Measurements from ENCODE around the gene LYPD6B.

LYPD6B gene

DNA sequence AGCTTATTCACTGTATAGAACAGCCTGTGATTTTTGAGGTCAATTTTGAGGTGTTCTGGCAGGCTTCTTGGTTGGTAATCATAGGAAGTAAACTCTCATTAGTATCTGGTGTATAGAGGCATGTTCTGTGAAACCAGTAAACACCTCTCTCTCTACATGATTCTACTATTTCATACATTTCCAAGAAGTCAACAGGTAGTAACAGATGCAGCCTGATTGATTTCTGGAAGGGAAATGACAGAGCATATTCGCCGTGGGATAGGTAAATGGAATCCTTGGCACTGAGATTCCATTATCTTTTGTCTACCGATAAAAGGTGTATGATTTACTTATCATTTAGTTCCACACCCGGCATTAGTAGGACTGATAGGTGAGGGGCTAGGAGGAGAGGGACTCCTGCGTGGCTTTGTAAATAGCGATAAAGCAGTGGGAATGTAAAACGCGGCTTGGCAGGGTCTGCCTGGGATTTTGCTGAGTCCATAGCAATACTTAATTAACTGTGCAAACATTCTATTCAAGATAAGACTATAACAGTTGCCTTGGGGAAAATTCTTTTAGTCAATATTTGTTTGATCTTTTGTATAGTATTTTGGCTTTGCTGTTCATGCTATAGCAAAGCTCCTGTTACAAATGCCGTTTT is 32.3 kb downstream of the LYPD6B start:
- H3K4me3 ChIP-seq (ENCODE audit: low read depth, low read length): no peak overlapping the region
- TF ChIP-seq, protein P1, sequence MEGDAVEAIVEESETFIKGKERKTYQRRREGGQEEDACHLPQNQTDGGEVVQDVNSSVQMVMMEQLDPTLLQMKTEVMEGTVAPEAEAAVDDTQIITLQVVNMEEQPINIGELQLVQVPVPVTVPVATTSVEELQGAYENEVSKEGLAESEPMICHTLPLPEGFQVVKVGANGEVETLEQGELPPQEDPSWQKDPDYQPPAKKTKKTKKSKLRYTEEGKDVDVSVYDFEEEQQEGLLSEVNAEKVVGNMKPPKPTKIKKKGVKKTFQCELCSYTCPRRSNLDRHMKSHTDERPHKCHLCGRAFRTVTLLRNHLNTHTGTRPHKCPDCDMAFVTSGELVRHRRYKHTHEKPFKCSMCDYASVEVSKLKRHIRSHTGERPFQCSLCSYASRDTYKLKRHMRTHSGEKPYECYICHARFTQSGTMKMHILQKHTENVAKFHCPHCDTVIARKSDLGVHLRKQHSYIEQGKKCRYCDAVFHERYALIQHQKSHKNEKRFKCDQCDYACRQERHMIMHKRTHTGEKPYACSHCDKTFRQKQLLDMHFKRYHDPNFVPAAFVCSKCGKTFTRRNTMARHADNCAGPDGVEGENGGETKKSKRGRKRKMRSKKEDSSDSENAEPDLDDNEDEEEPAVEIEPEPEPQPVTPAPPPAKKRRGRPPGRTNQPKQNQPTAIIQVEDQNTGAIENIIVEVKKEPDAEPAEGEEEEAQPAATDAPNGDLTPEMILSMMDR (IDR thresholded peaks at IDR 0.05; ENCODE audit: borderline replicate concordance, insufficient read depth, low read depth, low read length): no peak

GRCh38 chr2:149075105-149075504 is 36.6 kb downstream of the LYPD6B start:
- H3K4me3 ChIP-seq (ENCODE audit: low read depth, low read length): no peak overlapping the region
- TF ChIP-seq, protein P1 (IDR thresholded peaks at IDR 0.05; ENCODE audit: borderline replicate concordance, insufficient read depth, low read depth, low read length): no peak

DNA sequence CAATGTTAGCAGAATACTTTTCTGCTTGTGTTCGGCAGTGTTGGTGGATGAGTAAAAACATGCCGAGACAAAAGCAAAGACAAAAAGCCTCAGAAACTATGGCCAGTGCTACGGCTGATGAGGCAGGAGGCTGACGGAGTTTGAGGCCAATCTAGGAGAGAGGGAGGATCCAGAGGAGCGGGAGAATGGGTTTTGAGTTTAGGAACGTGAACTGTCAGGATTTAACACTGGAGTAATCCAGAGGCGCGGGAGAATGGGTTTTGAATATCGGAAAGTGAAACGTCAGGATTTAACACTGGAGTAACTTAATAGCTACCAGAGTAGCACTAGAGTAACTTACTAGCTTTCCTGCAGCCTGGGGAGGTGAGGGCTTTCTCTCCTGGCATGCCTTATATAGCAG is 37.4 kb downstream of the LYPD6B start:
- H3K4me3 ChIP-seq (ENCODE audit: low read depth, low read length): no peak overlapping the region
- TF ChIP-seq, protein P1 (IDR thresholded peaks at IDR 0.05; ENCODE audit: borderline replicate concordance, insufficient read depth, low read depth, low read length): no peak

- H3K4me3 ChIP-seq (ENCODE audit: low read depth, low read length): no peak overlapping the region
- TF ChIP-seq, protein P1 (IDR thresholded peaks at IDR 0.05; ENCODE audit: borderline replicate concordance, insufficient read depth, low read depth, low read length): no peak
Measured at GRCh38 chr2:149076863-149077412, 38.4 kb downstream of the LYPD6B start.

- TF ChIP-seq, protein P1 (IDR thresholded peaks at IDR 0.05; ENCODE audit: borderline replicate concordance, insufficient read depth, low read depth, low read length): no peak
- H3K4me3 ChIP-seq (ENCODE audit: low read depth, low read length): no peak overlapping the region
Measured at GRCh38 chr2:149077861-149078260, 39.4 kb downstream of the LYPD6B start.

DNA sequence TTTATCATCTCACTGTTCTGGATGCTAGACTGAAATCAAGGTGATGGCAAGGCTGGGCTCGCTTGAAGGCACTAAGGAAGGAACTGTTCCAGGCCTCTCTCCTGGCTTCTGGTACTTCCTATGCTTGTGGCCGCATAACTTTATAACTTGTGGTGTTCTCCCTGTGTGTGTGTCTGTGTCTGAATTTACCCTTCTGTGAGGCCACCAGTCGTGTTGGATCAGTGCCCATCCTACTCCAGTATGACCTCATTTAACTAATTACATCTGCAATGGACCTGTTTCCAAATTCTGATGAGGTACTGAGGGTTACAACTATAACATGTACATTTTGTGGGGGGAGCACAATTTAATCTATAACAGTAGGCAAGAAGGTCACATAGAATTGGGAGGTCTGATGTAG is 41.6 kb downstream of the LYPD6B start:
- H3K4me3 ChIP-seq (ENCODE audit: low read depth, low read length): no peak overlapping the region
- TF ChIP-seq, protein P1 (IDR thresholded peaks at IDR 0.05; ENCODE audit: borderline replicate concordance, insufficient read depth, low read depth, low read length): no peak

DNA sequence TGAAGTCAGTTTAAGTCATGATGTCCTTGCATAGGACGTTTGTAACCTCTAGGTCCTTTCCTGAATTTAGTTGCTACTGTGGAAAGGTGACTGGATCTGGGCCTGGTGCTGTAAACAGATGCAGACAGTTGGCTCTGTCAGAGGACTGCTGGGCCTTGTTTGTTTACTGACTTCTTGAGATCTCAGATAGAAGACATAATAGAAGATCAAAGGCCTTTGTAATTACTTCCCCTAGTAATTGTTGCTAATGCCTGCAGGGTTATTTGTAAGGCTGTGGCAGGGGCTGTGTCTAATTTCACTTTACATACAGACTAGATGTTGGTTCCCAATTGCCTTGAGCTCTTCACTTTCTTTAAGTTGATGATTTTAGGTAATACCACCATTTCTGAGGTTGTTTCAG is 42.5 kb downstream of the LYPD6B start:
- TF ChIP-seq, protein P1 (IDR thresholded peaks at IDR 0.05; ENCODE audit: borderline replicate concordance, insufficient read depth, low read depth, low read length): no peak
- H3K4me3 ChIP-seq (ENCODE audit: low read depth, low read length): no peak overlapping the region
